GM12892 (cell line): Measurements from ENCODE around the gene HSDL2.
"Not testable (repeated sequence)": the region's sequence is repeated elsewhere in the genome, so short reads cannot be mapped to it uniquely, and the experiment has no call there.

Source experiments
- DNase-seq: peaks from one replicate; pipeline ENCODE4 v3.0.0; 2011; ENCODE audit not compliant: insufficient read length
- FAIRE-seq: peaks from 2 replicates; lab custom pipeline; 2011; peaks lifted over from hg19 to GRCh38; lab: Jason Lieb, UNC
- POLR2A ChIP-seq: IDR thresholded peaks from 2 replicates; pipeline ENCODE4 v1.6.1; 2011; ENCODE audit warnings: low read depth, low read length, control low read depth
- POLR2AphosphoS5 ChIP-seq: IDR thresholded peaks from 2 replicates; pipeline ENCODE4 v1.6.1; 2011; ENCODE audit warnings: low read depth, low read length, control low read depth
- TAF1 ChIP-seq: IDR thresholded peaks from 2 replicates; pipeline ENCODE4 v1.6.1; 2011; ENCODE audit warnings: low read depth, mild to moderate bottlenecking, control low read depth, low read length, borderline replicate concordance

The HSDL2 gene

GRCh38 chr9:112369817-112370216 lies 10.1 kb upstream of the HSDL2 start:
- TF ChIP-seq POLR2AphosphoS5 (no peak), TAF1 (no peak), POLR2A (no peak)
- FAIRE-seq (no peak), DNase-seq (no peak)

- DNase-seq, result no peak
- FAIRE-seq, result no peak
- TF ChIP-seq POLR2A (no peak), TAF1 (no peak), POLR2AphosphoS5 (no peak)
Measured at GRCh38 chr9:112371060-112371459, 8.8 kb upstream of the HSDL2 start.

GRCh38 chr9:112373666-112374065 lies 6.2 kb upstream of the HSDL2 start:
- FAIRE-seq, DNase-seq: not testable (repeated sequence)

- DNase-seq, FAIRE-seq: not testable (repeated sequence)
Measured at GRCh38 chr9:112374232-112374631, 5.7 kb upstream of the HSDL2 start.

GRCh38 chr9:112375361-112375760 lies 4.5 kb upstream of the HSDL2 start:
- DNase-seq (no peak), FAIRE-seq (no peak)
- TF ChIP-seq POLR2AphosphoS5 (no peak), POLR2A (no peak), TAF1 (no peak)

- no peak for DNase-seq
- no peak for TF ChIP-seq POLR2AphosphoS5
- no peak for TF ChIP-seq TAF1
- TF ChIP-seq POLR2A, result no peak
- no peak for FAIRE-seq
Measured at GRCh38 chr9:112377087-112377486, 2.8 kb upstream of the HSDL2 start.

GRCh38 chr9:112377684-112378327 lies 2.1 kb upstream of the HSDL2 start:
- FAIRE-seq (no peak), DNase-seq (no peak)
- TF ChIP-seq TAF1 (no peak), POLR2AphosphoS5 (no peak)

- FAIRE-seq (peak; percentile 61), DNase-seq (no peak)
- TF ChIP-seq TAF1 (no peak), POLR2AphosphoS5 (no peak), POLR2A (no peak)
Measured at GRCh38 chr9:112378328-112379176, 1.4 kb upstream of the HSDL2 start.

GRCh38 chr9:112379177-112380101 lies 469 bp upstream of the HSDL2 start:
- FAIRE-seq (peak; percentile 69), DNase-seq (peak; percentile 74)
- peak; percentile 81; the same call in 1 of the 2 replicates for TF ChIP-seq POLR2A
- peak; percentile 64; the same call in 1 of the 2 replicates for TF ChIP-seq POLR2AphosphoS5
- TF ChIP-seq TAF1, result 0 out of 2 replicates have a peak, but pooled peaks have one; percentile 37

- DNase-seq (no peak), FAIRE-seq (peak; percentile 44)
- 0 out of 2 replicates have a peak, but pooled peaks have one; percentile 43 for TF ChIP-seq POLR2A
- no peak; the same call in 1 of the 2 replicates for TF ChIP-seq POLR2AphosphoS5
Measured at GRCh38 chr9:112380825-112381221, 915 bp downstream of the HSDL2 start.

- DNase-seq (no peak), FAIRE-seq (no peak)
- no peak for TF ChIP-seq POLR2A
- TF ChIP-seq POLR2AphosphoS5, result no peak
- TF ChIP-seq TAF1, result no peak
Measured at GRCh38 chr9:112382066-112382465, 2.2 kb downstream of the HSDL2 start.
